TTC549 (cell line): ENCODE measurements around the gene ZBTB20.
A peak's percentile ranks its signal among the peaks of the same experiment; 100 is the strongest.

ENCODE experiments used
- FAIRE-seq: peaks from 2 replicates; lab custom pipeline; 2012; peaks lifted over from hg19 to GRCh38; lab: Jason Lieb, UNC

Gene ZBTB20

GRCh38 chr3:115019900-115020299 is 127.2 kb downstream of the ZBTB20 start:
- no peak for FAIRE-seq

DNA sequence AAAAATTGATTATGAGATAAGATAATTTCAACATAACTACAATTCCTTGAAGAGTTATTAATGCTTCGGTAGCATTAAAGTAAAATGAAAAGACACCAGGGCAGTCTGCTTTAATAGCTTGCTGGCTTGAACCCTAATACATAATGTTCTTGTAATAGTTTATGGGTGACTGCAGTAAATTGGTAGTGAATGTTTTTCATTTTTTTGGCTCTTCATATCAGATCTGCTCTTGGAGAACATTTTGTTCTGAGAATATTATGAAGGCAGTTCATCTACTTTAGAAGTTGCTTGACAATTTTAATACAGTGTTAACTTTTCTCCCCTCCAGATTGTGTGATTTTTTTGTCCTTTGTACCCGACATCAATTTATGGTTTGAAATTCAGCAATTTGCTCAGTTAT is 128.4 kb downstream of the ZBTB20 start:
- FAIRE-seq: no peak

DNA sequence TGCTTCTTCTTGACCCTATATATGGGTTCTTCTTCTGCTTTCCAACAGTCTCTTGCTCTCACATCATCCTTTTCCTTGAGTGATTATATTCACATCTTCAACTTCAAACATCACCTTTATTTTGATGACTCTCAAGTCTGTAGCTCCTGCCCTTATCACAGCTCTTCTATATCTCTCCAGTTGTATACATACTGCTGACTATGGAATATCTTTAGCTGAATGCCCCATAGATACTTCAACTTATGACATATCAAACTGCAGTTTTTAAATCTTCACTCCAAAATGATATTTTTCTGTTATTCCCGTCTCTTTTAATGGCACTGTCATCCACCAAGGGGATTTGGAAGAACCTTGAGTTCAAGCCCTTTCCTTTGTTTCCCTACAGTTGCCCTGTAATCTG is 139.1 kb downstream of the ZBTB20 start:
- FAIRE-seq: no peak

GRCh38 chr3:115004201-115005140 is 142.6 kb downstream of the ZBTB20 start:
- no peak for FAIRE-seq

- FAIRE-seq: no peak
These were observed 148.0 kb downstream of the ZBTB20 start for GRCh38 chr3:114998971-114999579.

DNA sequence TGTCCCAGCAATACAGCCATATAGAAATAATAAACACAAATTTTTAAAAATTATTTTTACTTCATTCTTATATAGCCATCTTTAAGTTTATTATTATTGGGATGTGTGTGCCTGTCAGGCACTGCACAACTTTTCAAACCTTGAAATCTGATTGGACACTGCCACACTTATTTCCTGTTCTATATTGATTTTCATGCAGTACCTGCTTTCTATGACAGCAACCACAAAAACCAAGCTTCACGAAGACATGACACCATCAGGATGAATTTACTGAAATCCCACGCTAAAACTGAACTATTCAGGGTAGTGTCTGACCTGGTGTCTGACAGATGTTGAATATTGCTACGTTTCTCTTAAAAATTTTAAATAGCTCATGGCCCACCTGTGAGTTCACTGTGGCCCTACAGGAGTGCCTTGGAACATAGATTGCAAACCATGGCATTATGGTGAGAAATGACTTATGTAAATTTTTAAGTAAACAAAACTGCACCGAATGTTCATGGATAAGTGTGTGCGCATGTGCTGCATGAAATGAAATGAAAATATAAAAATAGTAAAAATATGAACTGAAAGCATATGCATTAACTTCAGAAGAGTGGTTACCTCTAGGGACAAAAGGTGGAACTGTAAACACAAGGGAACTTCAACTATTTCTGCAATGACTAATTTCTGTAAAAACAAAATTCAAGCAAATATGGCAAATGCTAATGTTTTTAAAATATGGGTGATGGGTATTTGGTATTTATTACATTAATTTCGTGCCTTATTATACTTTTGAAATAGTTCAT is 152.3 kb downstream of the ZBTB20 start:
- no peak for FAIRE-seq

DNA sequence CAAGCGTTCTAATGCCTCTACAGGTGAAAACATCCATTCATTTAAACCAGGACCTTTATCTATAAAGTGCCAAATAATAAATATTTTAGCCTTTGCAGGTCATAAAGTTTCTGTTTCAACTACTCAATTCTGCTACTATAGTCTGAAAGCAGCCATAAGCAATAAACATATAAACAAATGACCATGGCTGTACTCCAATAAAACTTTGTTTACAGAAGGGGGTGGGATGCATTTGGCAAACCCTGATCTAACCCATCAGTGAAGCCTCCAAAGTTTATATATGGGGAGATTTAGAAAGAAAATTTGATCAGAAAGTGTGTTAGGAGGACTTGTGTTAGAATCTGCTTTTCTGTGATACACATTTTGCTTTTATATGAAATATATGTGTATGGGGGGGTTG is 161.3 kb downstream of the ZBTB20 start:
- no peak for FAIRE-seq

GRCh38 chr3:114983248-114983647 is 163.8 kb downstream of the ZBTB20 start:
- FAIRE-seq: no peak

DNA sequence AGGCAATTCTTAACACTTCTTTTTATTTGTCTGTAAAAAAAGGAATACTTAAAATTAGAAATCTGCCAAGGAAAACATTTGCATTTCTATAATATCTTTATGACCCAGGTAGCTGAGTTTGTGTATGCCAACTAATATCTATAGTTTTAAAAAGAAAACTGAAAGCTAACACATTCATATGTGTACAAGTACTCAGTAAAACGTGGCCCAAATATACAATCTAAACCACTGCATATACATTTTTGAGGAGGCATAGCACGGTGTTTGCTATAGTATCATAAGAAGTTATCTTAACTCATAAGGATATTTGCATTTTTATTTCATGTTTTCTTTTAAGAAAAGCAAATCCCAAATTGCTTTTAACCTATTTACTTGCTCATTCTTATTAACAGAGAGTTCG is 172.7 kb downstream of the ZBTB20 start:
- FAIRE-seq: no peak

- FAIRE-seq: no peak
These were observed 173.6 kb downstream of the ZBTB20 start for GRCh38 chr3:114973536-114973935.

DNA sequence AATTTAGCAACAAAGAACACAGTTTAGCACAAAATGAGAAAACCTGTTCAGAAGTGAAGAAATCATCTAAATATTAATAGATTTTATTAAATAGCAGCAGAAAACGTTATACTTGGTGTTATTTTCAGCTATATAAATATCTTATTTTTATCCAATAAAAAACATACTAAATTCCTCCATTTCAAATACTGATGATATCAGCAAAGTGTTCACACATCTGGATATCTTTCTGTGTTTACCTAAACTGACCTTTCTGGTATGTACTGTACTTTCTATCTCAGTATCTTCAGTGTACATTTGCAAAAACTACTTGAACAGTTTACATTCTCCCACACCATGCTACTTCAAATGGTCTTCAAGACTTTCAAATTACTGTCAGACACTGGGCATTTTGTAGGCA is 179.9 kb downstream of the ZBTB20 start:
- no peak for FAIRE-seq

DNA sequence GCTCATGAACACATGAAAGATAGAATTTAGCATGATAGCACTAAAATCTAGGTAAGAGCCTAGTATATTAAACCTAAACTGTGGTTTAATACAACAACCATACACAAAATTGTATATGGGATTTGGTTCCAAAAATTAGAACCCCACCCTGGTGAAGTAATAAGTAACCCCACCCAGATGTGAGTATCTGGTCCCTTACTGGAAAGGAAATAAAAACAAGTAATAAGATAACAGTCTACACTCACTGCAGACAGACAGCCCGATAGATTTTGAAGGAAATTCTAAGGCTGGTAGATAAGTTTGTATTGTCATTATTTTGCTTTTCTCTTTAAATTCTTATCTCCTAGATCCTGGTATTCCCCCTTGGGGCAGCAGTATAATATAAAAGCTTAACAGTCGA is 184.9 kb downstream of the ZBTB20 start:
- no peak for FAIRE-seq

GRCh38 chr3:114958930-114959329 is 188.2 kb downstream of the ZBTB20 start:
- no peak for FAIRE-seq

- no peak for FAIRE-seq
These were observed 193.3 kb downstream of the ZBTB20 start for GRCh38 chr3:114953800-114954199.

- peak; percentile 11 for FAIRE-seq
These were observed 193.8 kb downstream of the ZBTB20 start for GRCh38 chr3:114953215-114953799.

GRCh38 chr3:114942773-114943172 is 204.3 kb downstream of the ZBTB20 start:
- no peak for FAIRE-seq

GRCh38 chr3:114941626-114942309 is 205.3 kb downstream of the ZBTB20 start:
- FAIRE-seq: no peak

DNA sequence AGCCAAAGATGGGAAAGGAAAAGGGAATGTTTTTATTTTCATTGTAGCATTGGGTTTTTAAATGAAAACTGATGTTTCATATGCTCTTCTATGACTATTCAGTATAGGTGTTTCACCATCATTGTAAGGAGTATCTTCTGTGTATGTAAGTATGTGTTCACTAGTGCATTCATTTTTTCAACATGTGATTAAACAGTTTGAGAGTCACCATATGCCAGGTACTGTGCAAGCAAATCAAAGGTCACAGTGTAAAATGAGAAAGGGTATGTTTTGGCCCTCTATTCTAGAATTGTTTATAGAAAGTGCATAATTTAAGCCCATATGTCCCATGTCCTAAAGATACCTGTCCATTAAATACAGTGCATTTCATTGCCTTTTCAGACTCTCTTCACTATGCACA is 207.2 kb downstream of the ZBTB20 start:
- FAIRE-seq: no peak

GRCh38 chr3:114933407-114933806 is 213.7 kb downstream of the ZBTB20 start:
- FAIRE-seq: no peak

GRCh38 chr3:114929971-114930732 is 216.9 kb downstream of the ZBTB20 start:
- no peak for FAIRE-seq

DNA sequence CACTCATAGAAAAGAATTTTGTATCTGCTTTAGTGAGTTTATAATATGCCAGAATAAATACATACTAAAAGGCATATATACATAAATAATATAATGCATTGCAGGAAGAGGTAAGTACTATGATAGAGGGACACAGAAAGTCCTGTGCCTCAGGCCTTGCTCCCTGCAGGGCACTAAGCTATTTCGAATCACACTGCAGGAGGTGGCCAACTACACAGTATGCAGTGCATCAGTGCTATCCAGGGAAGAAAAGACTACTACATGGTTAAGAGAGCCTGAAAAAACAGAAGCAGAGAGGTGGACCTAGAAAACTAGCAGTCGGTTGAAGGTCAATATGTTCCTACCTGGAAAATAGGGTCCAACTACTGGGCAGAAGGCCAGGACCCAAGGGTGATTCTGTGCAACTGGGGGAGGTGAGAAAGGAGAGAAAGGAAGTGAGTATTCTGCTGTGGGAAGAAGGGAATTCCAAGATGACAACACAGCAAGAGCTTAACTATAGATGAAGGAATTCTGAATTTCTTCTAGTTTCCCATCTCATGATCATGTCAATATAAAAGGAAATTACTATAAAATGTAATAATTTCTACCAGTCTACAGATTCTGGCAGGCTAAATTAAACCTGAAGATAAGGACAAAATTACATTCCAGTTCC is 218.0 kb downstream of the ZBTB20 start:
- no peak for FAIRE-seq
